GM18508 (cell line): Measurements from ENCODE around the gene NCAM1.

ENCODE experiments used
- ATAC-seq: cut with Tn5 transposase; IDR thresholded peaks from one replicate; pipeline ENCODE4 v1.9.1; 2021; ENCODE audit warnings: moderate number of reproducible peaks; ENCODE audit not compliant: insufficient read depth, unreplicated experiment

Gene NCAM1

DNA sequence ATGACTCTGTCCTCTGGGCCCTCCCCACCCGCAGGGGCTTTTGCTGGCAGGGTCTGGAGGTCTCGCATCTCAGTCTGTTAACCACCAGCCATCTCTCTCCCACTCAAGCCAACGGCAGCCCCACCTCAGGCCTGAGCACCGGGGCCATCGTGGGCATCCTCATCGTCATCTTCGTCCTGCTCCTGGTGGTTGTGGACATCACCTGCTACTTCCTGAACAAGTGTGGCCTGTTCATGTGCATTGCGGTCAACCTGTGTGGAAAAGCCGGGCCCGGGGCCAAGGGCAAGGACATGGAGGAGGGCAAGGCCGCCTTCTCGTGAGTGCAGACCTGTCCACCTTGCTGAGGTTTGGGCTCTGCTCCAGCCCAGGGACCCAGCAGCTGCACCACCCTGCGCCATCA, 308.9 kb downstream of the NCAM1 start:
- no peak for ATAC-seq

DNA sequence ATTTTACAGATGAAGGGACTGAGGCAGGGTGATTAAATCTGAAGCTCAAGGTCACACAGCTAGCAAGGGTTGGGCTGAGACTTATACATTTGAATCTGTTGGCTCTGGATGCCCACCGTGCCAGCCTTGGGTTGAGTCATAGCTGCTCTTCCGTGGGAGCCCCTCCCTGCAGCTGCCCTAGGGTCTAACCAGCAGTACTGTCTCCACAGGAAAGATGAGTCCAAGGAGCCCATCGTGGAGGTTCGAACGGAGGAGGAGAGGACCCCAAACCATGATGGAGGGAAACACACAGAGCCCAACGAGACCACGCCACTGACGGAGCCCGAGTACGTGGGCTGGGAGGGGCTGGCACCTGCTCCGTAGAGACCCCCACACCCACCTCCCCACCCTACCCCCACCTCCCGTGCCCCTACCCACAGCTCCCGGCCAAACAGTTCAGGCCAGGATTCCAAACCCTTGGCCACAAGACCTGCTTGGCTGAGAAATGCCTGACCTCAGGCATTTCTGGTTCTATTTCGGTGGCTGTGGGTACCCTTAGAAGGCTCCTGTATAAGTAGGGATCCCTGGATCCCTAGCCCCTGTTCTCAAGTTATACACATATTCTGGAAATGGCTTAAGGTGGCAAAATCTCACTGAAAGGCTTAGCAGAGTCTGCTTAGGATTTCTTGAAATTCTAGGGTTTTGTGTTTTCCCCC, 310.5 kb downstream of the NCAM1 start:
- no peak for ATAC-seq

DNA sequence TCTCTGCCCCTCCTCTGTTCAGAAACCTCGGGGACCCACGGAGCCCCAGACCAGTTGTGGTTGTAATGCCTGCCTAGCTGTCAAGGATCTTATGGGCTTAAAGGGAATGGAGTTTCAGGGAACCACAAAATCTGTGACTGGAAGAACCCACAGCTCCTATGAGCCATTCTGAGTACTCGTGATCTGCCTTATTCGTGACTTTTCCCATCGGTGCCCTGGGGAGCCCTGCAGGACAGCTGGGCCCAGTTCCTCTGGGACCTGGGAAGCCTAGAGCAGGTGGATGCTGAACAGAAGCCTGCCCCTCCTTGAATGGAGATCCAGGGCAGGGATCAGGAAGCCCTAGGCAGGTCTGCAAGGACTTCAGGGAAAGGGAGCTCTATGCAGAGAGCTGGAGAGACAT, 311.1 kb downstream of the NCAM1 start:
- ATAC-seq = no peak

DNA sequence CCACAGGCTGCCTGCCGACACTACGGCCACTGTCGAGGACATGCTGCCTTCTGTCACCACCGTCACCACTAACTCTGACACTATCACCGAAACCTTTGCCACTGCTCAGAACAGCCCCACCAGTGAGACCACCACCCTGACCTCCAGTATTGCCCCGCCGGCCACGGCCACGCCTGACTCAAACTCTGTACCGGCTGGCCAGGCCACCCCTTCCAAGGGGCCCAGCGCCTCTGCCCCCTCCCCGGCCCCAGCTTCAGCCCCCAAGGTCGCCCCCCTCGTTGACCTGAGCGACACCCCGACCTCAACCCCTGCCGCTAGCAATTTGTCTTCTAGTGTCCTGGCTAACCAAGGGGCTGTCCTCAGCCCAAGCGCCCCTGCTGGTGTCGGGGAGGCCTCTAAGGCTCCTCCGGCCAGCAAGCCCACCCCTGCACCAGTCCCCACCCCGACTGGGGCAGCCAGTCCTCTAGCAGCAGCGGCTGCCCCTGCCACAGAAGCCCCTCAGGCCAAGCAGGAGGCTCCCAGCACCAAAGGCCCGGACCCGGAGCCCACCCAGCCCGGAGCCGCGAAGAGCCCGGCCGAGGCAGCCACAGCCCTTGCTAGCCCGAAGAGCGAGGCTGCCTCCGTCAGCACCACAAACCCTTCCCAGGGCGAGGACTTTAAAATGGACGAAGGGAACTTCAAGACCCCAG, 311.9 kb downstream of the NCAM1 start:
- ATAC-seq = no peak

DNA sequence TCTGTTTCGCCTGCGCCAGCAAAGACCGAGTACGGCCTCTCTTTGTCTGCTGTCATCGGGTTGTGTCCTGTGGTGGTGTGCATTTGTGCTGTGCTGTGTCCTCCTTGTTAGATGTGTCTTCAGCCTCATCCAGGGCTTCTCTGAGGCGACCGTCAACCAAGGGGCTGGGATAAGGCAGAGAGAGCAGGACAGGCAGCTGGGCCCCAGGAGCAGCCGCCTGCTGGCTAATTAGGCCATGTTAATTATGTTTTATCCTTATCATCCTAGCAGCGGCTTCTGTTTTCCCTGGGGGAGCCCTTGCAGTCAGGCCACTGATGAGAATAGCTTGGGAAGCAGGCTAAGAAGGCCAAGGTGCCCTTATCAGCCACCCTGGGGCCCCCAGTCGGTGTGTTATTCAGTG, 312.5 kb downstream of the NCAM1 start:
- ATAC-seq = no peak

DNA sequence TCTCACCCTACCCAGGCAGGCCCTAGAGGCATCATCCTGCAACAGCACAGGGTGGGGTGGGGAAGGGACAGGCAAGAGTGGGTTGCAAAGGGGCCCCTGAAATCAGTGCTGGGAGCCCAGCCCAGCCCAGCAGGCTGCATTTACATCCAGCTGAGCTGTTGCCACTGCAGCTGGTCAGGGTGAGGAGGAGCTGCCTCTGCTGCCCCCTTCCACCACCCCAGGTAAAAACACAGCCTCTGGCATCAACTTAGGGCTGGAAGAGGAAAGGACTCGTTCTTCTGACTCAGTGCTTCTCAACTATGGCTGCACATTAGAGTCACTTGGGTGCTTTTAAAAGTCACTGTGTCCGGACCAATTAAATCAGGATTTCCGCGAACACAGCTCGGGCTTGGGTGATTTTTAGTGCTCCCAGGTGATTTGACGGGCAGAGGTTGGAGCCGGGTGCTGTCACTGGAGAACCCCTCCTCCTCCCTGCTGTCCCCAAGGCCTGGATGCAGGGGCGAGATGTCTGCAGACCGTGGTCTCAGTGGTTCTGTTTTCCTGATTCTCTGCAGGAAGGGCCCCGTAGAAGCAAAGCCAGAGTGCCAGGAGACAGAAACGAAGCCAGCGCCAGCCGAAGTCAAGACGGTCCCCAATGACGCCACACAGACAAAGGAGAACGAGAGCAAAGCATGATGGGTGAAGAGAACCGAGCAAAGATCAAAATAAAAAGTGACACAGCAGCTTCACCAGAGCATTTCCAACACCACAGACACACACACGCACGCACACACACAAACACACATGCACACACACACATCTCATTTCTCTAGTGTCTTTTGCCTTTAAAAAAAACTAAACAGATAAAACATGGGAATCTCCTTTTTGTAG, 313.7 kb downstream of the NCAM1 start:
- ATAC-seq = no peak

DNA sequence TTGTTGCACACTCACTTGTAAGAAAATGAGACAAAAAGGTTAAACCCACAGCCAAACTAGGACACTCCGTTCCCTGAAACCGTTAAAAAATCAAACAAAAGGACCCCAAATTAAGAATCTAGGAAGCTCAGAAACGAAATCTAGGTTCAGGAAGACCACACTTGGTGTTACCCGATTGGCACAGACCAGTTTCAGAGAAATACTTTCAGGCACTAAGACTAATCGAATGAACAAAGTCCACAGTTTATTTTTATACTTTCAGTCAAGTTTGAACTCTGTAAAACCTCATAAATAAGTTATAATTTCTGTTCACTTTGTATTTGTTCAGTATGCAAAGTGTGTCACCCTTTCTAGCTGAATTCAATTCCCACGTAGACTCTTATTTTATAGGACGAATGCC, 314.4 kb downstream of the NCAM1 start:
- no peak for ATAC-seq

DNA sequence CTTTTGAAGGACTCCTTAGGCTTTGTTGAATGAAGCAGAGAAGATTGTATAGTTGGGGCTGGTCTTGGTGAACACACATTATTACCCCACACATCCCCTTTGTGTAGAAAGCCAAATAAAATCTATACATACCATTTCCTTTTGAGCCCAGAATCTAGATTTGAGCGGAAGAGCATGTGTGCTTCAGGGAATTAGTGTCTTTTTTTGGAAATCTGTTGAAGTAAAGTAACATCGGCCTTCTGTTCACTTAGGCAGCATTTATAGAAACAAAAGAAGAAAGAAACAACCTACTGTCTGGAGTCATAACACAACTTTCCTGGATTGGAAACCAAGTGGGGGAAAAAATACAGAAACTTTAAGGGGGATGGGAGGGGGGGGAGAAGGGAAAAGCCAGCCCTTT, 315.2 kb downstream of the NCAM1 start:
- no peak for ATAC-seq

DNA sequence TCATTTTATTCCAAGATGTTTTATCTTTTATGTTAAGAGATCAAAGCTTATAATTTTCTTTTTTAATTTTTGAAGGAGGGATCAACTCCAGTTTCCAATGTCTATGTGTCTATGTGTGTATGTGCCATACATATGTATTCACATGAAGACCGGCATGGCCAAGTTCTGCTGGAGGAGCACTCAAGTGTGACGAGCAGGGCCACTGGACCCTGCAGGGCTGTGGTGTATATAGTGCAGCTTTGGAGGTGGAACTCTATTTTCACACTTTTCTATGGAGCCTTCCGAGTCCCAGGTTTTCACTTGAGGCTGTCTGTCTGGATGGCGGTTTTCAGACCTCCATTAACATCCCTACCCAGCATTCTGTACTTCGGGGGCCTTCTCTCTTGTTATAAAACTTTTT, 316.7 kb downstream of the NCAM1 start:
- ATAC-seq = no peak

DNA sequence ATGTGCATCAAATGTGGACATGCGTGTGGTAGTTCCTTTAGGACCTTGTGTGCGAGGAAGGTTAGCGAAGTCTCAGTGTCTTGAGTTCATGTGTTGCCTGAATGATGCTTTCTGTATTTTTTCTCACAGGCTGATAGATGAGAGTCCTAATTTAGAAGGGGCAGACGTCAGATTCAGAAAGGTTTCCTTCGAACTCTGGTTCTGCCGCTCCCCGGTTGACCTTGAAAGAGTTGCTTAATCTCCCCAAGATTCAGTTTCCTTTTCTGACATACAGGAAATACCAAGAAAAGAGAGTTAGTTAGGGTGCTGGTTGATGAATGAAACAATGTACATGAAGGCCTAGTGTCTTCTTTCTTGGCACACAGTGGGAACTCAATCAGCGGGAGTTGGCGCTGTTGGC, 317.3 kb downstream of the NCAM1 start:
- no peak for ATAC-seq

DNA sequence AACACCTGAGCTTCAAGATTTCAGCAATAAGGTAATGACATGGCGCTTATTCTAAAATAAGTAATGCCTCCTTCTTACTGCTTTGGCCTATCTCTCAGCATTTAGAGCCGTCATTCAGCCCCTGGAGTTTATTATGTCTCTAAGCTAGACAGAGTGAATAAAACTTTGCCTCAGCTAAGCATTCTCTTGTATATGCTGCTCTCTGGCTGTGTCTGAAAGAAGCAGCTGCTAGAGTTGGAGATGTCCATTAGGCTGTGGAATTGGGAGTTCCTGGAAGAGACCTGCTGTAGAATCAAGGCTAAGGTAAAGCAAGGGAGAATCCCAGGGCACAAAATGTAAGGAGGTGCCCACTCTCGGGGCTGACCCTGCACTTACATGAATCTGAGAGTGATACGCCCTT, 317.7 kb downstream of the NCAM1 start:
- ATAC-seq = no peak

DNA sequence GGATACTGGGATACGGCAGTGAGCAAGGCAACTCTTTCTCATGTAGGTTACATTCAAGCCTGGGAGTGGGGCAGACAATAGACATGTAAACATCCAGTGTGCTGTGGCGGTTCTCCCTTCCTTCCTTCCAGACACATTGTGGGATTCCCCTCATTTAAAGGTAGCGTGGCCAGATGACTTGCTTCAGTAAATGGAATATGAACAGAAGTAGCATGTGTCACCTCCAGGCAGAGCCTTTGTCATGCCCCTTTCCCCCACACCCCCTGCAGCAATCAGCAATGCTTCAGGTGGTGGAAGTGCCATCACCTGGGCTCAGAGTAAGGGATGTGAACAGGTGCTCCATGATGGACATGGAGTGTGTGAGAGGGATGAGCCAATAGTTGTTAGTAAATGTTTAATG, 318.4 kb downstream of the NCAM1 start:
- ATAC-seq = no peak

DNA sequence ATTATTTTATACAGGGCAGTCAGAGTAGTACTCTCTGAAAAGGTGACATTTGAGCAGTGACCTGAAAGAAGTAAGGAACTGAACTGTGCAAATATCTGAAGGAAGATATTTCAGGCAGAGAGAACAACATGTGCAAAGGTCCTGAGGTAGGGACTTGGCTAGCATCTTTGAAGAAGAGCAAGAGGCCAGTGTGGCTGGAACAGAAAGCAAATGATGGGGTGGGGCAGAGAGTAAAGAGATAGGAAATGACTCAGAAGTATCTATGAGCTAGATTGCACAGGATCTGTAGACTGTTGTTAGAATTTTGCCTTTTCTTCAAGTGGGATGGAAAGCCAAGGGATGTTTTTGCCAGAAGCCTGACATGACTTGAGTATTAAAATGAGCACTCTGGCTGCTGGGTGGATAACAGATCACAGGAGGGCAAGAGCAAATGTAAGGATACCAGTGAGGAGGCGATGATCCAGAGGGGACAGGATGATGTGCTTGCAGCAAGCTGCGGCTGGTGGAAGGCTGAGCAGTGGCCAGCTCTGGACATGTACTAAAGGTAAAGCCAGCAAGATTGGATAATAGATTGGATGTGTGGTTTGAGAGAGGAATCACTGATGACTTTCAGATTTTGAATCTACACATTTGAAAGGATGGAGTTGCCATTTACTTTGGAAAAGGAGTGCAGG, 320.0 kb downstream of the NCAM1 start:
- ATAC-seq = no peak

DNA sequence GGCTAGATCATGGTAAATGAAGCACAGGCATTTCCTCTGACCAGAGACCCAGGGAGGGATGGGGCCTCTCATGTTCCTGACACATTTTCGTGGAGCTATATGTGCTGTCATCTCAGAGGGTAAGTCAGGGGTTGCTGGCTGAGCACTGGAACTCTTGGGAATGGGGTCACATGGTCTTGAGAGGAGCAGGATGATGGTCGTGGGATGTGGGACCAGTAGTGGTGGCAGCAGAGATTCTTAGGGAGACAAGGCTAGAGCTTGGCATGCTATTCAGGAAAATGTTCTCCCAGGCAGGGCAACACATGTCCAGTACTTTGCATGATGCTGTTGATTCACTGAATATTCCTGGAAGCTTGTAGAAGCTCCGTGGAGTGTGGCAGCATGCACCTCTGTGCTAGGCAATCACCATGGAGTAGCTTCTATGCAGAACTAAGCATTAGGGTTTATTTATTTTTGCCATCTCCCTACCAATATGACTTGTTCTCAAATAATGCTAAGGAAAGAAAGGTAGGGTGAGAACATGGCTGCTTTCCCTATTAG, 321.7 kb downstream of the NCAM1 start:
- ATAC-seq = no peak

DNA sequence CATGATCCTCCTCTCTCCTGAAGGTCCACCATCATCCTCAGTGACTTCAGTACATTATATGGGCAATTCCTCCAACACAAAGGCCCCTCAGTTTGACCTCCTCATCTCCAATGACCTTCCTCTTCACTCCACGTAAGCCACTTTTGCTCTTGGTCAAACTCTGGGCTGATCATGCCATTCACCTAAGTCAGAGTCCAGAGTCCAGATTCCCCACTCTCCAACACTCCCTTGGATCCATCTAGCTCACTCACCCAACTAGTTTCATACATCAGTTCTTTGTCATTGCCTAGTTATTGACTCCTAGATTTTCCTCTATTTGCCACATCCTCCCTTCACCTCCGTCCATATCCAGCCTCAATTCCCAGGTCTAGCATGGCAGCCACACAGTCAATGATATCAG, 322.7 kb downstream of the NCAM1 start:
- ATAC-seq = no peak

DNA sequence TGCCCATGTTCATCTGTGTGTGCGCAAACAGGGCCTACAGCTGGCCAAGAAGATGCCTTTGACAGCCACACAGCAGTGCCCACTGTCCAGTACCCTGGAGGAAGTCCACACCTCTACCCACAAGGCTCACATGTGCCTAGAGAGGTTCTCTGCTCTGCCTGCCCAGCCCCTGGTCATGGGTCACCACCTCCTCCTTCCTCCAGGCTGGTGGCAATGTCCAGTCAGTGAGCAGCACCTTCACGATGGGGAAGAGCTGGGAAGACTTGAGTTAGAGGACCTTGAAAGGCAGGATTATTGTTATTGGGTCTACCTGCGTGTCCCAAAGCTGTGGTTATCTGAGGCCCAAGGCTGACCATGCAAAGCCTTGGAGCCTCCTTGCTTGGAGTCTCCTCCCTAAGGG, 324.8 kb downstream of the NCAM1 start:
- no peak for ATAC-seq

DNA sequence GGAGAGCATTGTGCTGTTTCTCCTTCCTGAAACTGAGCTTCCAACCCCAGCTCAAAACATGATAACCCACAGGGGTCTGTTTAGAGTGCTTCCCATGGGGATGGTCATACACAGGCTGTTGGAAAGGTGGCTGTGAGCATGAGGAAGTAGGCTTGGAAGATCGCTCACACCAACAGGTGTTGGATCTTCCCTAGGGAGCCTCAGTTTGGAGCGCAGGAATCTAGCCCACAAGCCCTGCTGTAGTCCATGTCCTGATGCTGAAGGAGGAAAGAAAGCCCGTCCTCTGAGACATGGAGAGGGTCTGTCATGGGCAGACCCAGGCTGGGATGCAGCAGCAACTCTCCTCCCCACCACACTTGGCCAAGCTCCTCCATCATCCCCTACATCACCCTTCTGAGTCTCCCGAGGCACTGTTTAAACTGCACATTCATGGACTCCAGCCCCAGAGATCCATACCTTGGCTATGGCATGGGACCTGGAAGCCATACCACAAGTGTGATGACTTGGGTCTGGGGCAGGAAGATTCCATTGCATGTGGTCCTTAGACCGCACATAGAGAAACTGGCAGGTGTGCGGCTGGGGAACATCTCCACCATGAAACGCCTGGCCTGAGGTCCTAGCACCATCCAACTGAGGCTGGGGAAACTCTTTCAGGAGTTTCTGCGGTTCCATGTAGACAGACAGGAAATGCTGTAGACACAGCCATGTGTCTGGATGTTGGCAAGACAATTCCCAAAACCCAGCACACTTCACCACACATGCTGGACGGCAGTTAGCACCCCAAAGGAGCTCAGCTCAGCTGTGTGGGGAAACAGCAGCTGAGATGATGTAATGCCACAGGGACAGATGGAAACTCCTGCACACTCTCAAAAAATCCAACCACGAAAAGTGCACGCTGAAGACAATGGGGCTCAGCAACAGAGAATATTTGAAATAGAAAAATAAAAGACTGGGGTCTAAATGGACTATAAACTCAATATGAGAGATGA, 325.6 kb downstream of the NCAM1 start:
- no peak for ATAC-seq

DNA sequence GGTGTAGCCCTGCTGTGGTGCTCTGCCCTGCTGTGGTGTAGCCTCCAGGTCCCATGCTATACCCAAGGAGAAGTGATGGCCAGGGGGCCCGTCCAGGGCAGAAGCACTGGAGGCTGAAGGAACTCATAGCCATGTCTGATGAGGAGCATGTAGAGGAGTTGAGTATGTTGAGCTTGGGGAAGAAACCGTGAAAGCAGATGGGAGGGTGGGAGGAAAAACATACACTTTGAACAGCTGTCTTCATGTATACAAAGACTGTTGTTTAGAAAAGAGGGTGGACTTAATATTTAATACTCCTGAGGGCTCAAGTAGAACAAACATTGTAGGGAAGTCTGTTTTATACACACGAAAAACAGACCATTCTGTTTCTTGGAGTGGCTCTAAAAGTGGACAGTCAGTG, 326.6 kb downstream of the NCAM1 start:
- no peak for ATAC-seq

DNA sequence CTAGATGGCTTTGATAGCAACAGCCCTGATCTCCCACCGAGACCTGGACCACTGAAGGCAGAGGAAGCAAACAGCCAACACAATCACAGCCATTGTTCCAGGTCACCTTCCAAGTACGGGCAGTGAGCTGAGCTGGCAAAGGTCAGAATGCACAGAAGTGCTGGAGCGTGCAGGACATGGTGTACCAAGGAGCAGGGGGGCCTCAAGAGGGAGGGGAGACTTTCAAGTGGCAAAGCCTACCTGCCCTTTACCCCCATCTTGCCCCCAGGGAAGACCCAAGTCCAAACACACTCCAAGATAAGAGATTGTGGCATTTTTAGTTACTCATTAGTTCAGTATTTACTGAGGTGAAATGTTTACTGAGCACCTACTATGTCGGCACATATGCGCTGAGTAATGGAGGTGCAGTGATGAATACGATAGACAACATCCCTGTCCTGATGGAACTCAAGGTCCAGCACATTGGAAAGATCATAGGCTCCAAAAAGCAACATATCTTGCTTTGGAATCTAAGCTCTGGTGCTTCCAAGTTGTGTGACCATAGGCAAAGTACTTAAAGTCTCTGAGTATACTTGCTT, 327.2 kb downstream of the NCAM1 start:
- ATAC-seq = no peak
